Astrocyte of the spinal cord (primary cell): Measurements from ENCODE around the gene MINDY1.

Experiments used
- DNase-seq: peaks from one replicate; pipeline ENCODE4 v3.0.0; 2011; ENCODE audit warnings: low read depth, low spot score
- H3K4me3 ChIP-seq: 2 replicates; pipeline ENCODE4 v1.5.1; 2011; ENCODE audit warnings: low read depth, mild to moderate bottlenecking, low read length, moderate library complexity
- in situ Hi-C: cut with HindIII; loops from 2 replicates; pipeline ENCODE4 v1.10.0; 2017; ENCODE audit warnings: low sequenced_read_pairs
- TF ChIP-seq, protein P1 (sequence below): IDR thresholded peaks from 2 replicates; pipeline ENCODE4 v1.5.1; 2012; ENCODE audit warnings: low read depth, mild to moderate bottlenecking, low read length, inconsistent platforms

The MINDY1 gene

DNA sequence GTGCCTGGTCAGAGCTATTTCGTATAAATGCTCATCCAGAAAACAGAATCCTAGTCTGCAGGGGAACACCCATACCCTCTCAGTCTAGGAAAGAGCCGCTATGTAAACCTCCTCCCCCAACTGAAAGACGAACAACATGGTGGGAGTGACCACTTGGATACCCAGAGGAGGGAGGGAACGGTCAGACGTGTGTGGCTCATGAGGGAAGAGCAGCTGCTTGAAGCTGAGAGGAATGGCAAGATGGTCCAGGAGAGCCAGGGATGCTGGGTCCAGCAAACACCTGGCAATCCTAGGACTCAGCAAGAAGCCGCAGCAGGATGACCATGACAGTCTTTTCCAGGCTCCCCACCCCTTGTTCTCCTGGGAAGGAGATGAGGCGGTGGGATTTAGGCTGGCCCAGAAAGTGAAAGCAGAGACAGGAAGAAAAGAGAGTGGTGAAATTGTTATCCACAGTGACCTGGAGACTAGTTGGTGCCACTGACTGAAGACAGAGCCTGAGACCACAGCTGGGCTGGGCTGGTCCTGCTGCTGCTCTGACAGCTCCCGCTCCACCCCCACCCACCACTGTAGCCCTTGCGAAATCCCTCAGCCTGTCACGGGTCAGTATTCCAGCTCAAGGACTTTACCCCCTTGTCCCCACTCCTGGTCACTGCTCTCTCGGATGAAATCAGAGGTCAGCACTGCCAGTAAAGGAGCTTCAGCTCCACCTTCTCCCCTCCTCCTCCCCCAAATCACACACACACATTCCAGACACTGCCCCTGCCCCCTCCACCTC, 35.7 kb downstream of the MINDY1 start:
- in situ Hi-C loops, result no loop called here
- TF ChIP-seq, protein P1, sequence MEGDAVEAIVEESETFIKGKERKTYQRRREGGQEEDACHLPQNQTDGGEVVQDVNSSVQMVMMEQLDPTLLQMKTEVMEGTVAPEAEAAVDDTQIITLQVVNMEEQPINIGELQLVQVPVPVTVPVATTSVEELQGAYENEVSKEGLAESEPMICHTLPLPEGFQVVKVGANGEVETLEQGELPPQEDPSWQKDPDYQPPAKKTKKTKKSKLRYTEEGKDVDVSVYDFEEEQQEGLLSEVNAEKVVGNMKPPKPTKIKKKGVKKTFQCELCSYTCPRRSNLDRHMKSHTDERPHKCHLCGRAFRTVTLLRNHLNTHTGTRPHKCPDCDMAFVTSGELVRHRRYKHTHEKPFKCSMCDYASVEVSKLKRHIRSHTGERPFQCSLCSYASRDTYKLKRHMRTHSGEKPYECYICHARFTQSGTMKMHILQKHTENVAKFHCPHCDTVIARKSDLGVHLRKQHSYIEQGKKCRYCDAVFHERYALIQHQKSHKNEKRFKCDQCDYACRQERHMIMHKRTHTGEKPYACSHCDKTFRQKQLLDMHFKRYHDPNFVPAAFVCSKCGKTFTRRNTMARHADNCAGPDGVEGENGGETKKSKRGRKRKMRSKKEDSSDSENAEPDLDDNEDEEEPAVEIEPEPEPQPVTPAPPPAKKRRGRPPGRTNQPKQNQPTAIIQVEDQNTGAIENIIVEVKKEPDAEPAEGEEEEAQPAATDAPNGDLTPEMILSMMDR, result no peak
- no peak overlapping the region for H3K4me3 ChIP-seq
- DNase-seq, result peak; percentile 13

DNA sequence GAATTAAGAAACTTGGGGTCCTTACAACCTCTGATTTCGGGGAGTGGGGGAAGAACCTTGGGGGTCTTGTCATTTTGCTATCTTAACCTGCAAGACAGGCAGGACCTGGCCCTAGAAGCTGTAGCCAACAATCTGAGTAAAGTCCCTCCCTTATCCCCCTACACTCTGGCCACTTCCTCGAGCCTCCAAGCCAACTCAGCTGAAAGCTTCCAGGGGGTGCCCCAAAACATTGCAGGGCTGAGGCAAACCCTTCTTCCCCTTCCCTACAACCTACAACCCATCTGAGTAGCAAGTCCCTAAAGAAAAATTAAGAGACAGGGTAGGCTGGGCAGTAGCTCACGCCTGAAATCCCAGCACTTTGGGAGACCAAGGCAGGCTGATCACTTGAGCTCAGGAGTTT, 37.1 kb downstream of the MINDY1 start:
- H3K4me3 ChIP-seq, result no peak overlapping the region
- in situ Hi-C loops, result no loop called here
- TF ChIP-seq, protein P1, result no peak
- no peak for DNase-seq

DNA sequence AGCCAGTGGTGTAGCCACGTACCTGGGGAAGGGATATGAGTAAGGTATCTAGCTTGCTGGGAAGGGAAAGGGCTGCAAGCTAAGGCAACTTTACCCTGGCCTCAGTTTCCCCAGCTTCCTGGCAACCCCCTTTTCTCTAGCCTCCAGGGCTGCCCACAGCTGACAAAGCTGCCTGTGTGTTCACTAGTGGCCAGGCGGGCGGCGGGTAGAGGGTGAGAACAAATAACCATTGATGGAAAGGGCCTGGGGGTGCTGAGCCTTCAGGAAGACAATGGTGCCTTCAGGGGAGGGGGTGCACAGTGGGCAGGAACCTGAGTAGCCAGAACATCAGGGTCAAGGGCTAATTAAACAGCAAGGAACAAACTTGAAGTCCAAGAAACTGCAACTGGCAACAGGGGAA, 38.2 kb downstream of the MINDY1 start:
- DNase-seq, result no peak
- H3K4me3 ChIP-seq, result no peak overlapping the region
- in situ Hi-C loops, result no loop called here
- TF ChIP-seq, protein P1, result no peak

DNA sequence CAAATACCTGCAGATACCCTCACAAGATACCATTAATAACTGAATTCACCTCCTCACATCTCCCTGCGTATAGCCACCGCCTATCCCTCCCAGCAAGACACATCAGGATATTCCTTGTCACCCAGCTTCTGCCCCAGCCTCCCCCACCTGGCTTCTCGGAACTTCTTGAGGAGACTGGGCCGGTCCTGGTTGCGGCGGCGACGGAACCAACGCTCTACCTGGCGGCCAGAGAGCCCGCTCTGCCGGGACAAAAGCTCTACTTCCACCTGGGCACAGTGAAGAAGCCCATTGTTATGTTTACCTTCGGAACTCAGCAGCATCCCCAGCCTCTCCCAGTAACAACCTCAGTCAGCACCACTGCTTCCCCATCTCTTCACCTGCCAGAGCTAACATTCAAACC, 38.8 kb downstream of the MINDY1 start:
- no peak overlapping the region for H3K4me3 ChIP-seq
- in situ Hi-C loops, result no loop called here
- TF ChIP-seq, protein P1, result no peak
- DNase-seq, result no peak

DNA sequence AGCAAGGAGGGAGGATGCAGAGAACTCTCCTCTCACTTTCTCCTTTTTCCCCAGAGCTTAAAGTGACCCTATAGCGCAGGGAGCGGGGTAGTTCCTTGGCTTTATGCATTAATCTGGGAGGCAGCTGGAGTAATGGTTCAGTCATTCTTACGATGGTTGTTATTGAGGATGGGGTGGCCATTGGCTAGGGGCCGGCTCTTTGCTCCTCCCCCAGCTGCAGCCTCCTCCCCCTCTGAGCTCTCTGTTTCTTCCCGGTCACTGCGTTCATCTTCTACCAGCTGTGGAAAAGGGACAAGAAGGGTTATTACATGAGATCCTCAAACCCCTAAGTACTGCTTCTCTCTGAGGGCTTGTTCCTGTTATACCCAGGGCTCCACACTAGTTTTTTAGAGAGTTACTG, 40.7 kb downstream of the MINDY1 start:
- TF ChIP-seq, protein P1, result no peak
- no peak for DNase-seq
- in situ Hi-C loops, result no loop called here

DNA sequence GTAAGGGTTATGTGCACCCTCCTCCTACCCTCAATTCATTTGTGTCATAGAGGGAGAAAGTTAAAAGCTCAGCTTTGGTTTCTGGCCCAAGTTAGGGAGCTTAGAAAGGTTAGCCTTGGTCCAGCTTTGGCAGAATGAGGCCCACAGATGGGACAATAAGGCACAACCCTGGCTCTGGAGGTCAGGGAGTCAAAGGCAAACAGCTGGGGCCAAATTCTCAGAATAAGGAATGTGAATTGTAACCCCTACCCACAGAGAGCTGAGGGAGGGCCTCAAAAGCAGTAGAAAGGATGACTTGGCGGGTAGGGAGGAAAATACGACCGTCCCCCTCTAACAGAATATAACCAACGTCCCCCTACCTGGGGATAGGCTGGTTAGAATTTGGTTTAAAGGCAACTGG, 41.1 kb downstream of the MINDY1 start:
- in situ Hi-C loops, result no loop called here
- TF ChIP-seq, protein P1, result no peak
- DNase-seq, result no peak
- H3K4me3 ChIP-seq, result no peak overlapping the region

More for the DNA sequence above, 40.7 kb downstream of the MINDY1 start:
- no peak overlapping the region for H3K4me3 ChIP-seq
